Activated CD4-positive, CD25-positive, alpha-beta regulatory T cell treated with anti-CD3 and anti-CD28 coated beads, Interleukin-2, amount 50 U/mL, for 72 hours (primary cell): ENCODE data around the gene BDKRB2.

ENCODE experiments used
- DNase-seq: peaks from one replicate; pipeline ENCODE4 v3.0.0; 2021

BDKRB2 gene

GRCh38 chr14:96201965-96202364, 2.7 kb upstream of the BDKRB2 start:
- no peak for DNase-seq

GRCh38 chr14:96202441-96203094, 2.1 kb upstream of the BDKRB2 start:
- DNase-seq = no peak

- no peak for DNase-seq
Observed at GRCh38 chr14:96203116-96203515, 1.5 kb upstream of the BDKRB2 start.

- no peak for DNase-seq
Observed at GRCh38 chr14:96203635-96204034, 1.0 kb upstream of the BDKRB2 start.

GRCh38 chr14:96205059-96205977, 679 bp downstream of the BDKRB2 start:
- no peak for DNase-seq

GRCh38 chr14:96205978-96206360, 1.3 kb downstream of the BDKRB2 start:
- no peak for DNase-seq

GRCh38 chr14:96206461-96206860, 1.8 kb downstream of the BDKRB2 start:
- DNase-seq = no peak

GRCh38 chr14:96207686-96208085, 3.0 kb downstream of the BDKRB2 start:
- no peak for DNase-seq

GRCh38 chr14:96208739-96209138, 4.1 kb downstream of the BDKRB2 start:
- no peak for DNase-seq

- no peak for DNase-seq
Observed at GRCh38 chr14:96212140-96212539, 7.5 kb downstream of the BDKRB2 start.

- no peak for DNase-seq
Observed at GRCh38 chr14:96212896-96213295, 8.3 kb downstream of the BDKRB2 start.

- no peak for DNase-seq
Observed at GRCh38 chr14:96213871-96214465, 9.3 kb downstream of the BDKRB2 start.

- DNase-seq = no peak
Observed at GRCh38 chr14:96214793-96215192, 10.2 kb downstream of the BDKRB2 start.

- DNase-seq = no peak
Observed at GRCh38 chr14:96215452-96216244, 11.0 kb downstream of the BDKRB2 start.

GRCh38 chr14:96216627-96217026, 12.0 kb downstream of the BDKRB2 start:
- no peak for DNase-seq

- no peak for DNase-seq
Observed at GRCh38 chr14:96217376-96217913, 12.8 kb downstream of the BDKRB2 start.

GRCh38 chr14:96221109-96221650, 16.5 kb downstream of the BDKRB2 start:
- DNase-seq = no peak

GRCh38 chr14:96221841-96222240, 17.2 kb downstream of the BDKRB2 start:
- DNase-seq = no peak

- no peak for DNase-seq
Observed at GRCh38 chr14:96224480-96225096, 19.9 kb downstream of the BDKRB2 start.

- no peak for DNase-seq
Observed at GRCh38 chr14:96225213-96225612, 20.6 kb downstream of the BDKRB2 start.

- DNase-seq = no peak
Observed at GRCh38 chr14:96225745-96226151, 21.1 kb downstream of the BDKRB2 start.

- DNase-seq = no peak
Observed at GRCh38 chr14:96227428-96227827, 22.8 kb downstream of the BDKRB2 start.
